DOHH2 (cell line): ENCODE results near the gene GPSM3.

Experiments
- CTCF ChIP-seq: fragments of 200-600 bp; sonication (generic); IDR thresholded peaks from one replicate; pipeline ENCODE4 v1.5.1; 2014; ENCODE audit warnings: antibody characterized with exemption, mild to moderate bottlenecking, low read depth, low read length; ENCODE audit not compliant: poor library complexity, severe bottlenecking
- EZH2phosphoT487 ChIP-seq: fragments of 200-600 bp; sonication (generic); IDR thresholded peaks from 2 replicates; pipeline ENCODE4 v1.6.1; 2017; ENCODE audit warnings: borderline replicate concordance, mild to moderate bottlenecking, antibody characterized with exemption, low read length, moderate library complexity, mixed read lengths

- TF ChIP-seq CTCF (no peak), EZH2phosphoT487 (no peak)
Measured at GRCh38 chr6:32149932-32150870, 42.2 kb downstream of the GPSM3 start.
